Measurements from ENCODE around the gene SHISAL1. TPM values are rescaled to one million over a fixed set of nuclear protein-coding genes. Genes with fewer than 3 reads are reported as not detected.

SHISAL1 gene
- total RNA-seq, 1 experiment from 2014 or later, result 2.9 TPM

DNA sequence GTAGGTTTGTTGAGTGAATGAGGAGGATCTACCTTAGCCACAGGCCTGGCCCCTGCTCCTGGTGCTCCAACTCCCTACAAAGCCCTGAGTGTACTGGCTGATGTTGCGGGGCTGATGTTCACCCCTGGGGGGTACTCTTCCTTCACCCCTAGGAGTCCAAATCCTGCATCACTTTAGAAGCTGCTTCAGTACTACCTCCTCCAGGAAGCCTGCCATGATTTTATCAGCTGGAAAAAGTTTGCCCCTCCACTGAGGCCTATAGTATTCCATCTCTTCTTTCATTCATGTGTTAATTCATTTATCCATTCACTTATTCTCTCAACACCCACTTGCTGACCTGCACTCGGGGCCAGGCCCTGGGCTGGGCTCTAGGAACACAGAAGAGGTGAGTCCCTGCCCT is 7.8 kb downstream of the SHISAL1 start:
- H3K4me3 Mint-ChIP-seq, result no peak overlapping the region
- H3K9me3 Mint-ChIP-seq, result peaks cover 0 to 3% of the 10 kb centered on the region in 2 experiments; a peak in 2 of 5 replicates
- Histone ChIP-seq H2BK120ac (ENCODE audit: low read depth, low read length, poor library complexity, severe bottlenecking) (no peak overlapping the region), H4K91ac (ENCODE audit: insufficient read length, low read depth, low read length) (no peak overlapping the region), H3K4me1 (ENCODE audit: insufficient read depth, low read length) (no peaks in the 10 kb centered on the region), H3K79me1 (ENCODE audit: insufficient read depth, low read depth, low read length, poor library complexity, severe bottlenecking) (no peaks in the 10 kb centered on the region), H2BK12ac (ENCODE audit: insufficient read length, low read depth, low read length) (no peak overlapping the region), H2BK15ac (ENCODE audit: low read depth, low read length) (no peak overlapping the region), H3K9me3 (ENCODE audit: control insufficient read depth, low read depth, low read length) (no peaks in the 10 kb centered on the region), H2BK5ac (ENCODE audit: insufficient read length, low read length) (no peak overlapping the region), H3K23me2 (ENCODE audit: insufficient read length, low read depth, low read length, poor library complexity, severe bottlenecking) (no peaks in the 10 kb centered on the region), H3K27ac (ENCODE audit: insufficient read length, low read depth, low read length) (no peak overlapping the region), H2AFZ (ENCODE audit: low read length) (no peak overlapping the region), H4K8ac (replicated peaks; ENCODE audit: insufficient read length, low read depth, low read length) (no peak overlapping the region), H3K14ac (ENCODE audit: insufficient read depth, low read length) (no peak overlapping the region), H4K5ac (ENCODE audit: insufficient read length, low read depth, low read length) (no peak overlapping the region), H3K27me3 (ENCODE audit: insufficient read depth, low read length) (no peaks in the 10 kb centered on the region), H3K56ac (ENCODE audit: insufficient read length, low read depth, low read length) (no peak overlapping the region), H3K79me2 (ENCODE audit: insufficient read depth, low read length) (no peaks in the 10 kb centered on the region), H2AK5ac (ENCODE audit: insufficient read length, low read length) (no peak overlapping the region), H3K18ac (ENCODE audit: insufficient read length, low read depth, low read length) (no peak overlapping the region), H4K20me1 (ENCODE audit: control insufficient read depth, insufficient read depth, insufficient read length) (no peaks in the 10 kb centered on the region), H3K4me2 (ENCODE audit: insufficient read depth, insufficient read length, low read length) (no peak overlapping the region), H2BK20ac (ENCODE audit: low read depth, low read length, poor library complexity, severe bottlenecking) (no peak overlapping the region), H3T11ph (ENCODE audit: low read length) (no peak overlapping the region), H3K4ac (ENCODE audit: low read depth, low read length) (no peak overlapping the region), H3K23ac (ENCODE audit: insufficient read length, low read depth, low read length) (no peak overlapping the region), H3K9ac (ENCODE audit: extremely low read depth, insufficient read length, low read length) (no peak overlapping the region)
- peaks cover 2% of the 10 kb centered on the region; the same call in 1 of the 2 replicates for H3K27me3 Mint-ChIP-seq (ENCODE audit: low read depth)
- TF ChIP-seq, protein P1, sequence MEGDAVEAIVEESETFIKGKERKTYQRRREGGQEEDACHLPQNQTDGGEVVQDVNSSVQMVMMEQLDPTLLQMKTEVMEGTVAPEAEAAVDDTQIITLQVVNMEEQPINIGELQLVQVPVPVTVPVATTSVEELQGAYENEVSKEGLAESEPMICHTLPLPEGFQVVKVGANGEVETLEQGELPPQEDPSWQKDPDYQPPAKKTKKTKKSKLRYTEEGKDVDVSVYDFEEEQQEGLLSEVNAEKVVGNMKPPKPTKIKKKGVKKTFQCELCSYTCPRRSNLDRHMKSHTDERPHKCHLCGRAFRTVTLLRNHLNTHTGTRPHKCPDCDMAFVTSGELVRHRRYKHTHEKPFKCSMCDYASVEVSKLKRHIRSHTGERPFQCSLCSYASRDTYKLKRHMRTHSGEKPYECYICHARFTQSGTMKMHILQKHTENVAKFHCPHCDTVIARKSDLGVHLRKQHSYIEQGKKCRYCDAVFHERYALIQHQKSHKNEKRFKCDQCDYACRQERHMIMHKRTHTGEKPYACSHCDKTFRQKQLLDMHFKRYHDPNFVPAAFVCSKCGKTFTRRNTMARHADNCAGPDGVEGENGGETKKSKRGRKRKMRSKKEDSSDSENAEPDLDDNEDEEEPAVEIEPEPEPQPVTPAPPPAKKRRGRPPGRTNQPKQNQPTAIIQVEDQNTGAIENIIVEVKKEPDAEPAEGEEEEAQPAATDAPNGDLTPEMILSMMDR (conservative IDR thresholded peaks at IDR 0.05), result no peak
- DNase-seq, result no peak
- peaks cover 3 to 21% of the 10 kb centered on the region in 2 experiments for H3K4me1 Mint-ChIP-seq
- WGBS (ENCODE audit: extremely low coverage, insufficient read length, low lambda C conversion rate), result no CpG with 5 or more reads among the region's 2 CpGs
- peaks cover 0 to 2% (median 0%) of the 10 kb centered on the region in 3 experiments; a peak in 1 of 7 replicates for H3K36me3 Mint-ChIP-seq (ENCODE audit: insufficient read depth in 1 of 3, low read depth in 3 of 3)
- peak overlapping the region in 1 of 3 experiments; percentile 67; a peak in 2 of 7 replicates for H3K27ac Mint-ChIP-seq
